HepG2 (cell line): ENCODE measurements around the gene TRIO. TPM values are rescaled to one million over a fixed set of nuclear protein-coding genes. Genes with fewer than 3 reads are reported as not detected.

ENCODE experiments used
- HNF4A ChIP-seq: sonication (generic); formaldehyde crosslinking; IDR thresholded peaks from 2 replicates; pipeline ENCODE4 v1.4.0; 2020; ENCODE audit warnings: missing genetic modification reagents
- HNF4G ChIP-seq, 2 experiments: sonication (generic) in 1 of 2; formaldehyde crosslinking in 1 of 2; IDR thresholded peaks; 2 replicates each; pipeline versions ENCODE4 v1.4.0 to v1.6.1; 2011 to 2020; ENCODE audit warnings: borderline replicate concordance in 2 of 2, low read depth in 2 of 2, mild to moderate bottlenecking in 2 of 2, low read length in 1 of 2, missing genetic modification reagents in 1 of 2, moderate library complexity in 1 of 2
- HNRNPL ChIP-seq: fragments of 200-400 bp; formaldehyde crosslinking; IDR thresholded peaks from 2 replicates; pipeline ENCODE4 v1.6.1; 2017; ENCODE audit warnings: mild to moderate bottlenecking, low read depth, low read length
- POLR2G ChIP-seq: fragments of 200-400 bp; formaldehyde crosslinking; IDR thresholded peaks from 2 replicates; pipeline ENCODE4 v1.6.1; 2018; ENCODE audit warnings: mild to moderate bottlenecking, low read depth, low read length, moderate library complexity
- SAP130 ChIP-seq: IDR thresholded peaks from 2 replicates; pipeline ENCODE4 v1.6.1; 2016; ENCODE audit warnings: low read depth
- ZNF556 ChIP-seq: sonication (generic); formaldehyde crosslinking; IDR thresholded peaks from 2 replicates; pipeline ENCODE4 v1.4.0; 2020; ENCODE audit warnings: mild to moderate bottlenecking, missing genetic modification reagents, borderline replicate concordance
- ZNF558 ChIP-seq: sonication (generic); formaldehyde crosslinking; IDR thresholded peaks from 2 replicates; pipeline ENCODE4 v1.9.0; 2022; ENCODE audit warnings: mild to moderate bottlenecking, missing genetic modification reagents, borderline replicate concordance
- ZNF563 ChIP-seq: sonication (generic); formaldehyde crosslinking; IDR thresholded peaks from 2 replicates; pipeline ENCODE4 v1.8.0; 2022; ENCODE audit warnings: mild to moderate bottlenecking, moderate library complexity, missing genetic modification reagents
- ZNF777 ChIP-seq: sonication (generic); formaldehyde crosslinking; IDR thresholded peaks from 2 replicates; pipeline ENCODE4 v1.4.0; 2020; ENCODE audit warnings: missing genetic modification reagents
- polyA plus RNA-seq, 8 experiments: library from polyadenylated mRNA; depleted of rRNA in 3 of 8; stranded (reverse) in 7 of 8; unstranded in 1 of 8; fragments of >200 nt; fragmentation: Illumina TruSeq in 4 of 8; extraction: Trizol in 4 of 8; gene quantifications; 2 replicates each; pipeline versions ENCODE4 v1.2.1 to v1.2.3, GENCODE V29; 2011 to 2016; ENCODE audit warnings: low read depth in 4 of 8, missing spikeins in 1 of 8, mixed read lengths in 1 of 8; ENCODE audit not compliant: insufficient read depth in 1 of 8
- total RNA-seq, 5 experiments: library from RNA; depleted of rRNA; stranded (reverse); fragments of >200 nt; fragmentation: Illumina TruSeq; extraction: Trizol; gene quantifications; 2 replicates each; pipeline ENCODE4 v1.2.3, GENCODE V29; 2016; ENCODE audit warnings: low read depth in 1 of 5
- TF ChIP-seq, protein P1 (sequence below): sonication (generic); formaldehyde crosslinking; IDR thresholded peaks from 2 replicates; pipeline ENCODE4 v1.5.0; 2020; ENCODE audit warnings: mild to moderate bottlenecking, missing genetic modification reagents
- TF ChIP-seq, protein P2 (sequence below): sonication (generic); formaldehyde crosslinking; IDR thresholded peaks from 2 replicates; pipeline ENCODE4 v1.5.0; 2020; ENCODE audit warnings: mild to moderate bottlenecking, missing genetic modification reagents, borderline replicate concordance
- TF ChIP-seq, protein P3 (sequence below): sonication (generic); formaldehyde crosslinking; IDR thresholded peaks from 2 replicates; pipeline ENCODE4 v1.5.1; 2020; ENCODE audit warnings: mild to moderate bottlenecking, missing genetic modification reagents, moderate library complexity
- TF ChIP-seq, protein P4 (sequence below): sonication (generic); formaldehyde crosslinking; IDR thresholded peaks from 2 replicates; pipeline ENCODE4 v1.4.0; 2020; ENCODE audit warnings: missing genetic modification reagents
- TF ChIP-seq, protein P5 (sequence below): sonication (generic); formaldehyde crosslinking; IDR thresholded peaks from 2 replicates; pipeline ENCODE4 v1.4.0; 2020; ENCODE audit warnings: missing genetic modification reagents, mild to moderate bottlenecking, borderline replicate concordance

TRIO gene
- total and polyA plus RNA-seq, 2 of the 13 experiments (the other 11 are each of a cell fraction or from before 2014, with no cell fraction given) = 45.2 to 45.9 TPM

DNA sequence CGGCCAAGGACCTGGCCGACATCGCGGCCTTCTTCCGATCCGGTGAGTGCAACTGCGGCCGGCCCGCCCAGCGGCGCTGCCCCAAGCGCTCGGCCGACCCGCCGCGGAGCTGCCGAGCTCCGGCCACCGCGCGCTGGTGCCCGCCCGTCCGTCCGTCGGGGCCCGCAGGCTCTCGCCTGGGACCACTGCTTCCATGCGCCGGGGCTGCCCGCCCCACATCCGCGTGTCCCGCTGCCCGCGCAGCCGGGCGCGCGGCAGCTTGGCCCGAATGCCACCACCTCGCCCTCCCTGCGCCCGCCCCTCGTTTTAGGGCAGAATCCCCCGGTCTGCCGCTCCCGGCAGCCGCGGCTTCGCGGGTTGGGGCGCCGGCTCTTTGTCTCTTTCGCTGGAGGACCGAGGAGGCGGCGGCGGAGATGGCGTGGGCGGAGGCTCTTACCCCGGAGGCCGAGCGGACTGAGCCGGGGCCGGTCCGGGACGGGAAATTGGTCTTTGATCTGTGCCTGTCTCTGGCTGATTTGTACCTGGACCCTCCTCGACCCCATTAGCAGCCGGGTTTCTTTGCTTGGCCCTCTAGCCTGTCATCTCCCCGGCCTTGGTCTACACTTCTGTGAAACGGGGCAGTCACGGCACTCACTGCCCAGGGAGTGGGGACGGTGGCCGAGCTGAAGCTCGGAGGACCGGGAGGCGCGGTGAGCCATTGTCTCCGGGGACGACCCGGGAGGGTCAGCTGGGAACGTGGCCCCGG, 871 bp downstream of the TRIO start (continued):
- TF ChIP-seq, protein P1, sequence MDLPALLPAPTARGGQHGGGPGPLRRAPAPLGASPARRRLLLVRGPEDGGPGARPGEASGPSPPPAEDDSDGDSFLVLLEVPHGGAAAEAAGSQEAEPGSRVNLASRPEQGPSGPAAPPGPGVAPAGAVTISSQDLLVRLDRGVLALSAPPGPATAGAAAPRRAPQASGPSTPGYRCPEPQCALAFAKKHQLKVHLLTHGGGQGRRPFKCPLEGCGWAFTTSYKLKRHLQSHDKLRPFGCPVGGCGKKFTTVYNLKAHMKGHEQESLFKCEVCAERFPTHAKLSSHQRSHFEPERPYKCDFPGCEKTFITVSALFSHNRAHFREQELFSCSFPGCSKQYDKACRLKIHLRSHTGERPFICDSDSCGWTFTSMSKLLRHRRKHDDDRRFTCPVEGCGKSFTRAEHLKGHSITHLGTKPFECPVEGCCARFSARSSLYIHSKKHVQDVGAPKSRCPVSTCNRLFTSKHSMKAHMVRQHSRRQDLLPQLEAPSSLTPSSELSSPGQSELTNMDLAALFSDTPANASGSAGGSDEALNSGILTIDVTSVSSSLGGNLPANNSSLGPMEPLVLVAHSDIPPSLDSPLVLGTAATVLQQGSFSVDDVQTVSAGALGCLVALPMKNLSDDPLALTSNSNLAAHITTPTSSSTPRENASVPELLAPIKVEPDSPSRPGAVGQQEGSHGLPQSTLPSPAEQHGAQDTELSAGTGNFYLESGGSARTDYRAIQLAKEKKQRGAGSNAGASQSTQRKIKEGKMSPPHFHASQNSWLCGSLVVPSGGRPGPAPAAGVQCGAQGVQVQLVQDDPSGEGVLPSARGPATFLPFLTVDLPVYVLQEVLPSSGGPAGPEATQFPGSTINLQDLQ (CRISPR knock-in tag) = peak; percentile 45; the same call in 1 of the 2 replicates
- TF ChIP-seq POLR2G = 0 out of 2 replicates have a peak, but pooled peaks have one; percentile 35
- peak; percentile 61 for TF ChIP-seq HNF4A (CRISPR knock-in tag)
- TF ChIP-seq, protein P2, sequence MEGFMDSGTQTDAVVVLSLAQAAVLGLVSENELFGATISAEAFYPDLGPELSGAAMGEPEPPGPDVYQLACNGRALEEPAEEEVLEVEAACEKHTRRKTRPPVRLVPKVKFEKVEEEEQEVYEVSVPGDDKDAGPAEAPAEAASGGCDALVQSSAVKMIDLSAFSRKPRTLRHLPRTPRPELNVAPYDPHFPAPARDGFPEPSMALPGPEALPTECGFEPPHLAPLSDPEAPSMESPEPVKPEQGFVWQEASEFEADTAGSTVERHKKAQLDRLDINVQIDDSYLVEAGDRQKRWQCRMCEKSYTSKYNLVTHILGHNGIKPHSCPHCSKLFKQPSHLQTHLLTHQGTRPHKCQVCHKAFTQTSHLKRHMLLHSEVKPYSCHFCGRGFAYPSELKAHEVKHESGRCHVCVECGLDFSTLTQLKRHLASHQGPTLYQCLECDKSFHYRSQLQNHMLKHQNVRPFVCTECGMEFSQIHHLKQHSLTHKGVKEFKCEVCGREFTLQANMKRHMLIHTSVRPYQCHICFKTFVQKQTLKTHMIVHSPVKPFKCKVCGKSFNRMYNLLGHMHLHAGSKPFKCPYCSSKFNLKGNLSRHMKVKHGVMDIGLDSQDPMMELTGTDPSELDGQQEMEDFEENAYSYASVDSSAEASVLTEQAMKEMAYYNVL = 0 out of 2 replicates have a peak, but pooled peaks have one; percentile 26
- TF ChIP-seq ZNF558 (CRISPR knock-in tag) = peak; percentile 65; the same call in 1 of the 2 replicates
- TF ChIP-seq HNF4G (IDR thresholded peaks at IDR 0.05; ENCODE audit: borderline replicate concordance, low read depth, low read length) = 0 out of 2 replicates have a peak, but pooled peaks have one; percentile 11
- no peak for TF ChIP-seq HNF4G (CRISPR knock-in tag; IDR thresholded peaks at IDR 0.05; ENCODE audit: borderline replicate concordance, low read depth)
- TF ChIP-seq, protein P3, sequence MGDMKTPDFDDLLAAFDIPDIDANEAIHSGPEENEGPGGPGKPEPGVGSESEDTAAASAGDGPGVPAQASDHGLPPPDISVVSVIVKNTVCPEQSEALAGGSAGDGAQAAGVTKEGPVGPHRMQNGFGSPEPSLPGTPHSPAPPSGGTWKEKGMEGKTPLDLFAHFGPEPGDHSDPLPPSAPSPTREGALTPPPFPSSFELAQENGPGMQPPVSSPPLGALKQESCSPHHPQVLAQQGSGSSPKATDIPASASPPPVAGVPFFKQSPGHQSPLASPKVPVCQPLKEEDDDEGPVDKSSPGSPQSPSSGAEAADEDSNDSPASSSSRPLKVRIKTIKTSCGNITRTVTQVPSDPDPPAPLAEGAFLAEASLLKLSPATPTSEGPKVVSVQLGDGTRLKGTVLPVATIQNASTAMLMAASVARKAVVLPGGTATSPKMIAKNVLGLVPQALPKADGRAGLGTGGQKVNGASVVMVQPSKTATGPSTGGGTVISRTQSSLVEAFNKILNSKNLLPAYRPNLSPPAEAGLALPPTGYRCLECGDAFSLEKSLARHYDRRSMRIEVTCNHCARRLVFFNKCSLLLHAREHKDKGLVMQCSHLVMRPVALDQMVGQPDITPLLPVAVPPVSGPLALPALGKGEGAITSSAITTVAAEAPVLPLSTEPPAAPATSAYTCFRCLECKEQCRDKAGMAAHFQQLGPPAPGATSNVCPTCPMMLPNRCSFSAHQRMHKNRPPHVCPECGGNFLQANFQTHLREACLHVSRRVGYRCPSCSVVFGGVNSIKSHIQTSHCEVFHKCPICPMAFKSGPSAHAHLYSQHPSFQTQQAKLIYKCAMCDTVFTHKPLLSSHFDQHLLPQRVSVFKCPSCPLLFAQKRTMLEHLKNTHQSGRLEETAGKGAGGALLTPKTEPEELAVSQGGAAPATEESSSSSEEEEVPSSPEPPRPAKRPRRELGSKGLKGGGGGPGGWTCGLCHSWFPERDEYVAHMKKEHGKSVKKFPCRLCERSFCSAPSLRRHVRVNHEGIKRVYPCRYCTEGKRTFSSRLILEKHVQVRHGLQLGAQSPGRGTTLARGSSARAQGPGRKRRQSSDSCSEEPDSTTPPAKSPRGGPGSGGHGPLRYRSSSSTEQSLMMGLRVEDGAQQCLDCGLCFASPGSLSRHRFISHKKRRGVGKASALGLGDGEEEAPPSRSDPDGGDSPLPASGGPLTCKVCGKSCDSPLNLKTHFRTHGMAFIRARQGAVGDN (CRISPR knock-in tag) = peak; percentile 50
- 0 out of 2 replicates have a peak, but pooled peaks have one; percentile 52 for TF ChIP-seq ZNF777 (CRISPR knock-in tag)
- peak; percentile 25; the same call in 1 of the 2 replicates for TF ChIP-seq SAP130 (CRISPR knock-in tag)
- TF ChIP-seq, protein P4, sequence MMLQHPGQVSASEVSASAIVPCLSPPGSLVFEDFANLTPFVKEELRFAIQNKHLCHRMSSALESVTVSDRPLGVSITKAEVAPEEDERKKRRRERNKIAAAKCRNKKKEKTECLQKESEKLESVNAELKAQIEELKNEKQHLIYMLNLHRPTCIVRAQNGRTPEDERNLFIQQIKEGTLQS (CRISPR knock-in tag) = no peak
- peak; percentile 7; the same call in 1 of the 2 replicates for TF ChIP-seq ZNF563 (CRISPR knock-in tag)
- no peak for TF ChIP-seq ZNF556 (CRISPR knock-in tag)
- 0 out of 2 replicates have a peak, but pooled peaks have one; percentile 50 for TF ChIP-seq HNRNPL
- TF ChIP-seq, protein P5, sequence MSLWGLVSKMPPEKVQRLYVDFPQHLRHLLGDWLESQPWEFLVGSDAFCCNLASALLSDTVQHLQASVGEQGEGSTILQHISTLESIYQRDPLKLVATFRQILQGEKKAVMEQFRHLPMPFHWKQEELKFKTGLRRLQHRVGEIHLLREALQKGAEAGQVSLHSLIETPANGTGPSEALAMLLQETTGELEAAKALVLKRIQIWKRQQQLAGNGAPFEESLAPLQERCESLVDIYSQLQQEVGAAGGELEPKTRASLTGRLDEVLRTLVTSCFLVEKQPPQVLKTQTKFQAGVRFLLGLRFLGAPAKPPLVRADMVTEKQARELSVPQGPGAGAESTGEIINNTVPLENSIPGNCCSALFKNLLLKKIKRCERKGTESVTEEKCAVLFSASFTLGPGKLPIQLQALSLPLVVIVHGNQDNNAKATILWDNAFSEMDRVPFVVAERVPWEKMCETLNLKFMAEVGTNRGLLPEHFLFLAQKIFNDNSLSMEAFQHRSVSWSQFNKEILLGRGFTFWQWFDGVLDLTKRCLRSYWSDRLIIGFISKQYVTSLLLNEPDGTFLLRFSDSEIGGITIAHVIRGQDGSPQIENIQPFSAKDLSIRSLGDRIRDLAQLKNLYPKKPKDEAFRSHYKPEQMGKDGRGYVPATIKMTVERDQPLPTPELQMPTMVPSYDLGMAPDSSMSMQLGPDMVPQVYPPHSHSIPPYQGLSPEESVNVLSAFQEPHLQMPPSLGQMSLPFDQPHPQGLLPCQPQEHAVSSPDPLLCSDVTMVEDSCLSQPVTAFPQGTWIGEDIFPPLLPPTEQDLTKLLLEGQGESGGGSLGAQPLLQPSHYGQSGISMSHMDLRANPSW = no peak
